H1 (cell line): Measurements from ENCODE around the gene CKAP5. TPM values are rescaled to one million over a fixed set of nuclear protein-coding genes. Genes with fewer than 3 reads are reported as not detected.
A peak's percentile ranks its signal among the peaks of the same experiment; 100 is the strongest.

Experiments used
- CTCF ChIA-PET: fragments of 300-600 bp; sonication (Branson Sonifier 250); formaldehyde crosslinking; loops from one replicate; lab custom pipeline; 2021; ENCODE audit not compliant: partially characterized antibody; lab: Charles Lee
- POLR2A ChIA-PET: fragments of 300-600 bp; sonication (Branson Sonifier 250); formaldehyde crosslinking; loops from one replicate; lab custom pipeline; 2021; ENCODE audit warnings: inconsistent platforms; ENCODE audit not compliant: partially characterized antibody; lab: Charles Lee
- DNase-seq, 2 experiments: peaks; one replicate each; pipeline versions ENCODE4 v3.0.0 to v3.0.0-alpha.2; 2010 to 2022; ENCODE audit warnings: low spot score in 2 of 2, low read depth in 1 of 2, mixed read lengths in 1 of 2
- FAIRE-seq: peaks from 2 replicates; lab custom pipeline; 2011; peaks lifted over from hg19 to GRCh38; lab: Jason Lieb, UNC
- H2AFZ ChIP-seq: 2 replicates; pipeline ENCODE4 v1.8.1; 2012; ENCODE audit warnings: low read length, inconsistent platforms
- H2AK5ac ChIP-seq: 2 replicates; pipeline ENCODE4 v1.6.1; 2013; ENCODE audit warnings: low read depth, low read length
- H2BK120ac ChIP-seq: replicated peaks from 2 replicates; pipeline ENCODE3; 2013; ENCODE audit warnings: low read depth, low read length, inconsistent platforms
- H2BK12ac ChIP-seq: 2 replicates; pipeline ENCODE4 v1.6.1; 2013; ENCODE audit warnings: low read depth, low read length
- H2BK15ac ChIP-seq: 2 replicates; pipeline ENCODE4 v1.6.1; 2013; ENCODE audit warnings: low read length
- H2BK20ac ChIP-seq: 2 replicates; pipeline ENCODE4 v1.6.1; 2013; ENCODE audit warnings: low read length
- H2BK5ac ChIP-seq: 2 replicates; pipeline ENCODE4 v1.6.1; 2013; ENCODE audit warnings: low read depth, low read length
- H3K14ac ChIP-seq: 2 replicates; pipeline ENCODE4 v1.6.1; 2013; ENCODE audit warnings: inconsistent platforms; ENCODE audit not compliant: insufficient read length
- H3K18ac ChIP-seq: 2 replicates; pipeline ENCODE4 v1.6.1; 2013; ENCODE audit warnings: low read length; ENCODE audit errors: extremely low read depth
- H3K23ac ChIP-seq: 2 replicates; pipeline ENCODE4 v1.6.1; 2013; ENCODE audit warnings: inconsistent platforms; ENCODE audit not compliant: insufficient read length
- H3K23me2 ChIP-seq: 2 replicates; pipeline ENCODE4 v1.6.1; 2013; ENCODE audit warnings: low read depth, low read length
- H3K27ac ChIP-seq: 2 replicates; pipeline ENCODE4 v1.6.1; 2011; ENCODE audit warnings: low read depth, low read length, inconsistent platforms
- H3K27me3 ChIP-seq, 4 experiments: replicated peaks in 1 of 4; 1 replicate in 1 of 4; 2 replicates in 3 of 4; pipeline versions ENCODE4 v1.6.1 to v1.8.1; 2011 to 2013; ENCODE audit warnings: low read length in 3 of 4, mild to moderate bottlenecking in 3 of 4, inconsistent platforms in 2 of 4, mixed read lengths in 2 of 4, moderate library complexity in 1 of 4; ENCODE audit not compliant: control insufficient read depth in 3 of 4, insufficient read depth in 3 of 4; ENCODE audit errors: extremely low read depth in 1 of 4
- H3K36me3 ChIP-seq, 4 experiments: 2 replicates each; pipeline versions ENCODE4 v1.6.1 to v1.8.1; 2011 to 2013; ENCODE audit warnings: mild to moderate bottlenecking in 4 of 4, low read length in 3 of 4, moderate library complexity in 2 of 4, control low read depth in 1 of 4, inconsistent platforms in 1 of 4; ENCODE audit not compliant: insufficient read depth in 4 of 4, control insufficient read depth in 2 of 4
- H3K4ac ChIP-seq: replicated peaks from 2 replicates; pipeline ENCODE3; 2013; ENCODE audit warnings: low read length, low read depth, mixed read lengths, inconsistent platforms; ENCODE audit not compliant: insufficient read length
- H3K4me1 ChIP-seq, 4 experiments: replicated peaks in 1 of 4; 1 replicate in 1 of 4; 2 replicates in 3 of 4; pipeline versions ENCODE4 v1.6.1 to v1.8.1; 2011 to 2013; ENCODE audit warnings: low read length in 3 of 4, inconsistent platforms in 2 of 4, mixed read lengths in 1 of 4; ENCODE audit not compliant: insufficient read depth in 4 of 4, control insufficient read depth in 3 of 4
- H3K4me2 ChIP-seq, 2 experiments: 2 replicates each; pipeline versions ENCODE4 v1.6.1 to v1.8.1; 2011 to 2013; ENCODE audit warnings: low read depth in 2 of 2, low read length in 2 of 2, control low read depth in 1 of 2, inconsistent platforms in 1 of 2, mild to moderate bottlenecking in 1 of 2; ENCODE audit not compliant: insufficient read depth in 1 of 2
- H3K4me3 ChIP-seq, 4 experiments: fragments of 200-600, 300-600 bp in 1 of 4; sonication (generic), shearing (Covaris generic), sonication (Bioruptor Twin) in 1 of 4; 2 replicates each; pipeline versions ENCODE4 v1.5.1 to v1.8.1; 2011 to 2016; ENCODE audit warnings: low read length in 4 of 4, low read depth in 3 of 4, control low read depth in 2 of 4, inconsistent platforms in 2 of 4, mild to moderate bottlenecking in 2 of 4, mixed read lengths in 1 of 4, moderate library complexity in 1 of 4; ENCODE audit not compliant: insufficient read depth in 2 of 4; ENCODE audit errors: extremely low read depth in 1 of 4
- H3K56ac ChIP-seq: replicated peaks from 2 replicates; pipeline ENCODE3; 2013; ENCODE audit warnings: low read depth, mild to moderate bottlenecking, mixed read lengths, low read length, inconsistent platforms; ENCODE audit not compliant: insufficient read length
- H3K79me1 ChIP-seq: 2 replicates; pipeline ENCODE4 v1.6.1; 2013; ENCODE audit warnings: low read depth, low read length, control low read depth
- H3K79me2 ChIP-seq, 2 experiments: 2 replicates each; pipeline versions ENCODE4 v1.6.1 to v1.8.1; 2012 to 2013; ENCODE audit warnings: low read length in 2 of 2, mild to moderate bottlenecking in 2 of 2, inconsistent platforms in 1 of 2; ENCODE audit not compliant: insufficient read depth in 2 of 2, control insufficient read depth in 1 of 2
- H3K9ac ChIP-seq, 4 experiments: replicated peaks in 1 of 4; 1 replicate in 1 of 4; 2 replicates in 3 of 4; pipeline versions ENCODE4 v1.6.1 to v1.8.1; 2011 to 2013; ENCODE audit warnings: low read depth in 3 of 4, low read length in 3 of 4, control low read depth in 2 of 4, mild to moderate bottlenecking in 2 of 4, moderate library complexity in 2 of 4, inconsistent platforms in 1 of 4; ENCODE audit errors: extremely low read depth in 1 of 4
- H3K9me3 ChIP-seq, 2 experiments: 2 replicates each; pipeline versions ENCODE4 v1.6.1 to v1.8.1; 2012 to 2013; ENCODE audit warnings: mild to moderate bottlenecking in 2 of 2, moderate library complexity in 2 of 2, control low read depth in 1 of 2, inconsistent platforms in 1 of 2, low read depth in 1 of 2, low read length in 1 of 2, mixed read lengths in 1 of 2; ENCODE audit not compliant: insufficient read depth in 2 of 2
- H4K20me1 ChIP-seq, 2 experiments: replicated peaks in 1 of 2; 2 replicates each; pipeline versions ENCODE3 to v1.8.1; 2011 to 2013; ENCODE audit warnings: inconsistent platforms in 2 of 2, low read length in 2 of 2, mild to moderate bottlenecking in 1 of 2; ENCODE audit not compliant: insufficient read depth in 2 of 2, control insufficient read depth in 1 of 2
- H4K5ac ChIP-seq: 2 replicates; pipeline ENCODE4 v1.6.1; 2013; ENCODE audit warnings: low read length, low read depth, mixed read lengths, inconsistent platforms; ENCODE audit not compliant: insufficient read length
- H4K8ac ChIP-seq: 2 replicates; pipeline ENCODE4 v1.8.0; 2013; ENCODE audit warnings: mild to moderate bottlenecking, moderate library complexity, low read length, inconsistent platforms; ENCODE audit not compliant: insufficient read depth; ENCODE audit errors: extremely low read depth
- H4K91ac ChIP-seq: replicated peaks from 2 replicates; pipeline ENCODE3; 2013; ENCODE audit warnings: low read length, mixed read lengths, inconsistent platforms; ENCODE audit not compliant: insufficient read length
- ASH2L ChIP-seq: fragments of 200-600, 300-600 bp; sonication (generic); IDR thresholded peaks from one replicate; pipeline ENCODE4 v1.7.1; 2017; ENCODE audit warnings: low read length
- CEBPB ChIP-seq: IDR thresholded peaks from 2 replicates; pipeline ENCODE4 v1.6.1; 2012; ENCODE audit warnings: low read depth, low read length
- CTCF ChIP-seq, 3 experiments: IDR thresholded peaks; 1 replicate in 2 of 3; 2 replicates in 1 of 3; pipeline versions ENCODE4 v1.5.1 to v1.6.1; 2011; ENCODE audit warnings: low read length in 3 of 3, mild to moderate bottlenecking in 3 of 3, inconsistent platforms in 2 of 3, low read depth in 1 of 3, moderate library complexity in 1 of 3; ENCODE audit not compliant: insufficient read depth in 1 of 3; ENCODE audit errors: control extremely low read depth in 1 of 3
- E2F6 ChIP-seq: IDR thresholded peaks from 2 replicates; pipeline ENCODE4 v1.6.1; 2012; ENCODE audit warnings: inconsistent platforms
- RAD21 ChIP-seq, 2 experiments: IDR thresholded peaks in 1 of 2; conservative IDR thresholded peaks in 1 of 2; 2 replicates each; pipeline ENCODE4 v1.6.1; 2011; ENCODE audit warnings: low read depth in 2 of 2, low read length in 2 of 2, improper control_type of control experiment in 1 of 2, inconsistent platforms in 1 of 2, mild to moderate bottlenecking in 1 of 2, moderate library complexity in 1 of 2
- RNF2 ChIP-seq: fragments of 200-900, 300-1000 bp; sonication (generic); IDR thresholded peaks from 2 replicates; pipeline ENCODE4 v1.7.1; 2016; ENCODE audit warnings: borderline replicate concordance, low read depth, mild to moderate bottlenecking, antibody characterized with exemption, low read length; ENCODE audit not compliant: poor library complexity, severe bottlenecking; ENCODE audit errors: missing control alignments
- SRF ChIP-seq: IDR thresholded peaks from 2 replicates; pipeline ENCODE4 v1.6.1; 2011; ENCODE audit warnings: mild to moderate bottlenecking, low read depth, low read length, moderate library complexity
- YY1 ChIP-seq: IDR thresholded peaks from 2 replicates; pipeline ENCODE4 v1.6.1; 2011; ENCODE audit warnings: low read depth, mild to moderate bottlenecking, low read length
- WGBS, 2 experiments: shearing (Covaris generic) in 1 of 2; methylation state at CpG; one replicate each; pipeline versions ENCODE4 v1.1.6 to v1.1.7; 2013 to 2015; ENCODE audit warnings: low lambda C conversion rate in 2 of 2, mixed read lengths in 2 of 2, inconsistent platforms in 1 of 2, low coverage in 1 of 2, missing lambda C conversion rate in 1 of 2; ENCODE audit not compliant: insufficient replicate concordance in 2 of 2, insufficient coverage in 1 of 2, insufficient read length in 1 of 2; ENCODE audit errors: extremely low coverage in 1 of 2, missing lambda C conversion rate in 1 of 2; 5-methylcytosine and 5-hydroxymethylcytosine counted together
- polyA plus RNA-seq, 7 experiments: library from polyadenylated mRNA; depleted of rRNA in 3 of 7; stranded (reverse) in 5 of 7; unstranded in 2 of 7; fragments of >200 nt in 5 of 7; fragments of 200-250 nt in 2 of 7; gene quantifications; 1 replicate in 5 of 7; 2 replicates in 1 of 7; 4 replicates in 1 of 7; pipeline versions ENCODE4 v1.2.1 to v1.2.3, GENCODE V29; 2011 to 2013; ENCODE audit warnings: missing spikeins in 2 of 7, mixed read lengths in 2 of 7
- total RNA-seq: library from RNA; stranded (reverse); fragmentation: NEBNext Ultra II Directional; extraction: Animal tissue kit (Norgen Biotek cat#: 25700); gene quantifications from 2 replicates; pipeline ENCODE4 v1.2.1, GENCODE V29; 2021

CKAP5 gene
- total and polyA plus RNA-seq, 2 of the 8 experiments (the other 6 are each of a cell fraction or from before 2014, with no cell fraction given): 64.8 to 185 TPM

- Histone ChIP-seq H3K9me3 (no peaks in the 10 kb centered on the region), H3K4me2 (no peak overlapping the region), H2BK12ac (no peak overlapping the region), H3K56ac (no peak overlapping the region), H2BK5ac (no peak overlapping the region), H3K27me3 (no peaks in the 10 kb centered on the region), H3K4ac (no peak overlapping the region), H2AK5ac (no peak overlapping the region), H3K79me2 (no peaks in the 10 kb centered on the region), H4K5ac (no peak overlapping the region), H3K9ac (no peak overlapping the region), H3K23me2 (peaks cover 2% of the 10 kb centered on the region; the same call in 1 of the 2 replicates), H2BK20ac (no peak overlapping the region), H3K4me3 (no peak overlapping the region), H3K23ac (no peak overlapping the region), H3K36me3 (peaks cover 0 to 31% (median 14%) of the 10 kb centered on the region in 4 experiments; a peak in 6 of 8 replicates), H4K91ac (no peak overlapping the region), H2BK120ac (no peak overlapping the region), H3K4me1 (no peaks in the 10 kb centered on the region), H3K79me1 (no peaks in the 10 kb centered on the region), H4K8ac (no peak overlapping the region), H2BK15ac (no peak overlapping the region), H4K20me1 (peaks cover 0 to 2% of the 10 kb centered on the region in 2 experiments), H3K14ac (no peak overlapping the region), H3K27ac (0 out of 2 replicates have a peak overlapping the region, but pooled peaks have one; percentile 6), H3K18ac (no peak overlapping the region), H2AFZ (no peak overlapping the region)
- FAIRE-seq: peak; percentile 96
- ChIA-PET POLR2A (no interaction called here), CTCF (interaction anchor here (0.7 to 7.4 kb wide), 10 partner anchors 14 to 273 kb away, joined by 3 to 66 read pairs (median 6); no protein-coding TSS in a partner anchor)
- 79% methylated on average over 23 of the region's 23 CpGs; no CpG with 5 or more reads in 1 of the 2 experiments for WGBS, 2 experiments
- DNase-seq: peak; percentile 51 to 91
- no peak for TF ChIP-seq ASH2L
- TF ChIP-seq CEBPB: peak; percentile 61; the same call in 1 of the 2 replicates
- peak; percentile 63 to 96 (median 92) for TF ChIP-seq CTCF (IDR thresholded peaks at IDR 0.05; ENCODE audit: control extremely low read depth in 1 of 3, insufficient read depth in 1 of 3, low read depth in 1 of 3, low read length in 3 of 3)
- TF ChIP-seq E2F6: no peak
- TF ChIP-seq RAD21 (IDR thresholded peaks at IDR 0.05 in 1 of 2, conservative IDR thresholded peaks at IDR 0.05 in 1 of 2; ENCODE audit: low read depth in 2 of 2, low read length in 2 of 2): peak; percentile 98
- TF ChIP-seq YY1: peak; percentile 63
- no peak for TF ChIP-seq SRF
- no peak for TF ChIP-seq RNF2
Measured at GRCh38 chr11:46889689-46890475, 43.8 kb upstream of the CKAP5 start.
